ENCODE results near the gene SLC66A3. TPM values are rescaled to one million over a fixed set of nuclear protein-coding genes. Genes with fewer than 3 reads are reported as not detected.

The SLC66A3 gene
- total RNA-seq, 4 donors from 2014 or later: 2.2 to 67.3 (median 39.8) TPM

DNA sequence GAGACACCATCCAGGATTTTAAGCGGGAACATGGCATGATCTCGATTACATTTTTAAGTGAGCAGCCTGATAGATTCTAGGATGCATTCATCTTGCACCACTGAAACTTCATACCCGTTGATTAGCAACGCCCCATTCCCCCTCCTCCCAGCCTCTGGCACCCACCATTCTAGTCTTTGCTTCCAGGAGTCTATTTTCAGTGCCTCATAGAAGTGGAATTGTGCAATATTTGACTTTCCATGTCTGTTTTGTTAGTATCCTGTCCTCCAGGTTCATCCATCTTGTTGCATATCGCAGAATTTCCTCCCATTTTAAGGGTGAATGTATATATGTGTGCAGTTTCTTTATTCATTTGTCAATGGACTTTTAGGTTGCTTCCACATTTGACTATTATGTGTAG lies 20.9 kb upstream of the SLC66A3 start:
- Histone ChIP-seq H3K4me3 (no peak overlapping the region), H3K27me3 (peaks cover 7% of the 10 kb centered on the region), H3K9me3 (no peaks in the 10 kb centered on the region), H3K4me1 (peaks cover 16 to 30% (median 19%) of the 10 kb centered on the region in 4 donors), H3K36me3 (no peaks in the 10 kb centered on the region), H3K27ac (no peak overlapping the region)
- intact Hi-C loops (cut with DNase I; ENCODE audit: low total_unique reads): no loop called here
- 85 to 89% methylated on average over 4 to 5 of the region's 5 CpGs for WGBS, 2 donors (ENCODE audit: low coverage in 1 of 2)
- TF ChIP-seq EP300 (IDR thresholded peaks at IDR 0.05; ENCODE audit: low read depth) (no peak), POLR2AphosphoS5 (IDR thresholded peaks at IDR 0.05) (no peak), POLR2A (IDR thresholded peaks at IDR 0.05) (no peak)
- TF ChIP-seq, protein P1, sequence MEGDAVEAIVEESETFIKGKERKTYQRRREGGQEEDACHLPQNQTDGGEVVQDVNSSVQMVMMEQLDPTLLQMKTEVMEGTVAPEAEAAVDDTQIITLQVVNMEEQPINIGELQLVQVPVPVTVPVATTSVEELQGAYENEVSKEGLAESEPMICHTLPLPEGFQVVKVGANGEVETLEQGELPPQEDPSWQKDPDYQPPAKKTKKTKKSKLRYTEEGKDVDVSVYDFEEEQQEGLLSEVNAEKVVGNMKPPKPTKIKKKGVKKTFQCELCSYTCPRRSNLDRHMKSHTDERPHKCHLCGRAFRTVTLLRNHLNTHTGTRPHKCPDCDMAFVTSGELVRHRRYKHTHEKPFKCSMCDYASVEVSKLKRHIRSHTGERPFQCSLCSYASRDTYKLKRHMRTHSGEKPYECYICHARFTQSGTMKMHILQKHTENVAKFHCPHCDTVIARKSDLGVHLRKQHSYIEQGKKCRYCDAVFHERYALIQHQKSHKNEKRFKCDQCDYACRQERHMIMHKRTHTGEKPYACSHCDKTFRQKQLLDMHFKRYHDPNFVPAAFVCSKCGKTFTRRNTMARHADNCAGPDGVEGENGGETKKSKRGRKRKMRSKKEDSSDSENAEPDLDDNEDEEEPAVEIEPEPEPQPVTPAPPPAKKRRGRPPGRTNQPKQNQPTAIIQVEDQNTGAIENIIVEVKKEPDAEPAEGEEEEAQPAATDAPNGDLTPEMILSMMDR (IDR thresholded peaks at IDR 0.05): no peak
- in situ Hi-C loops (cut with MboI; ENCODE audit: low pct_ligation_motif_present in 1 of 4, low pct_unique_long_range_greater_than_20kb in 1 of 4, low sequenced_read_pairs in 3 of 4): loop anchor here (25.0 kb wide), 3 partner anchors 278 to 453 kb away; no protein-coding TSS in a partner anchor
- no peak for DNase-seq

- H3K36me3 ChIP-seq: no peaks in the 10 kb centered on the region
- no peaks in the 10 kb centered on the region for H3K9me3 ChIP-seq
- intact Hi-C loops (cut with DNase I; ENCODE audit: low total_unique reads) (no loop called here), in situ Hi-C loops (cut with MboI; ENCODE audit: low pct_ligation_motif_present in 1 of 4, low pct_unique_long_range_greater_than_20kb in 1 of 4, low sequenced_read_pairs in 3 of 4) (loop anchor here (25.0 kb wide), 3 partner anchors 272 to 447 kb away; no protein-coding TSS in a partner anchor)
- H3K4me3 ChIP-seq: no peak overlapping the region
- TF ChIP-seq EP300 (IDR thresholded peaks at IDR 0.05; ENCODE audit: low read depth): no peak
- no peak for TF ChIP-seq POLR2AphosphoS5 (IDR thresholded peaks at IDR 0.05)
- TF ChIP-seq, protein P1 (IDR thresholded peaks at IDR 0.05): no peak
- no peak for TF ChIP-seq POLR2A (IDR thresholded peaks at IDR 0.05)
- 81 to 96% methylated on average over 4 of the region's 4 CpGs for WGBS, 2 donors (ENCODE audit: low coverage in 1 of 2)
- peaks cover 4% of the 10 kb centered on the region for H3K27me3 ChIP-seq
- no peak overlapping the region for H3K27ac ChIP-seq
- DNase-seq: no peak
- H3K4me1 ChIP-seq: no peaks in the 10 kb centered on the region
Observed at GRCh38 chr2:11140492-11140891, 14.8 kb upstream of the SLC66A3 start.

DNA sequence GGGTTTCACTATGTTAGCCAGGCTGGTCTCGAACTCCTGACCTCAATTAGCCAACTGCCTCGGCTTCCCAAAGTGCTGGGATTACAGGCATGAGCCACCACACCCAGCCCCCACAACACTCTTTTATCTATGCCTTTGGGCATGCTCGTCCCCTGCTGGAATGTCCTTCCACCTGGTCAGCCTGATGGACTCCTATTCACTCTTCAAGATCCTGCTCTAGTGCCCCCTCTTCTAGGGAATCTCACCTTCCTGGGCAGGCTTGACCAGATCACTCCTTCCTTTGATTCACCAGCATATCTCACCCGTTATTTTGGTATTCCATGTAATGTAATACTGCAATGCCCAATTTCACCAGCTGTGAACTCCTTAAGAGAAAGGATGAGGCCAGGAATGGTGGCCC lies 13.9 kb upstream of the SLC66A3 start:
- in situ Hi-C loops (cut with MboI; ENCODE audit: low pct_ligation_motif_present in 1 of 4, low pct_unique_long_range_greater_than_20kb in 1 of 4, low sequenced_read_pairs in 3 of 4) (loop anchor here (25.0 kb wide), 3 partner anchors 271 to 446 kb away; no protein-coding TSS in a partner anchor), intact Hi-C loops (cut with DNase I; ENCODE audit: low total_unique reads) (no loop called here)
- H3K27me3 ChIP-seq: peaks cover 4% of the 10 kb centered on the region
- H3K9me3 ChIP-seq: no peaks in the 10 kb centered on the region
- H3K27ac ChIP-seq: no peak overlapping the region
- no peak overlapping the region for H3K4me3 ChIP-seq
- no peaks in the 10 kb centered on the region for H3K4me1 ChIP-seq
- TF ChIP-seq, protein P1 (IDR thresholded peaks at IDR 0.05): no peak
- TF ChIP-seq POLR2AphosphoS5 (IDR thresholded peaks at IDR 0.05) (no peak), EP300 (IDR thresholded peaks at IDR 0.05; ENCODE audit: low read depth) (no peak), POLR2A (IDR thresholded peaks at IDR 0.05) (no peak)
- 80% methylated on average over 3 to 4 of the region's 4 CpGs for WGBS, 2 donors (ENCODE audit: low coverage in 1 of 2)
- DNase-seq: no peak
- H3K36me3 ChIP-seq: no peaks in the 10 kb centered on the region

- H3K27me3 ChIP-seq: no peaks in the 10 kb centered on the region
- in situ Hi-C loops (cut with MboI; ENCODE audit: low pct_ligation_motif_present in 1 of 4, low pct_unique_long_range_greater_than_20kb in 1 of 4, low sequenced_read_pairs in 3 of 4): loop anchor here (25.0 kb wide), 3 partner anchors 270 to 445 kb away; no protein-coding TSS in a partner anchor
- intact Hi-C loops (cut with DNase I; ENCODE audit: low total_unique reads): no loop called here
- no peaks in the 10 kb centered on the region for H3K9me3 ChIP-seq
- TF ChIP-seq POLR2A (IDR thresholded peaks at IDR 0.05): no peak
- no peak for DNase-seq
- H3K4me3 ChIP-seq: no peak overlapping the region
- no peaks in the 10 kb centered on the region for H3K36me3 ChIP-seq
- 42 to 80% methylated on average over 1 to 3 of the region's 3 CpGs for WGBS, 2 donors (ENCODE audit: low coverage in 1 of 2)
- H3K4me1 ChIP-seq: no peaks in the 10 kb centered on the region
- H3K27ac ChIP-seq: no peak overlapping the region
Observed at GRCh38 chr2:11142330-11142729, 12.9 kb upstream of the SLC66A3 start.

- no peaks in the 10 kb centered on the region for H3K9me3 ChIP-seq
- 67 to 83% methylated on average over 5 to 6 of the region's 6 CpGs for WGBS, 2 donors (ENCODE audit: low coverage in 1 of 2)
- in situ Hi-C loops (cut with MboI; ENCODE audit: low pct_ligation_motif_present in 1 of 4, low pct_unique_long_range_greater_than_20kb in 1 of 4, low sequenced_read_pairs in 3 of 4): loop anchor here (25.0 kb wide), 3 partner anchors 269 to 444 kb away; no protein-coding TSS in a partner anchor
- no peaks in the 10 kb centered on the region for H3K36me3 ChIP-seq
- DNase-seq: no peak
- TF ChIP-seq POLR2A (IDR thresholded peaks at IDR 0.05): no peak
- TF ChIP-seq POLR2AphosphoS5 (IDR thresholded peaks at IDR 0.05): no peak
- TF ChIP-seq, protein P1 (IDR thresholded peaks at IDR 0.05): no peak
- no peak for TF ChIP-seq EP300 (IDR thresholded peaks at IDR 0.05; ENCODE audit: low read depth)
- H3K27me3 ChIP-seq: no peaks in the 10 kb centered on the region
- no peak overlapping the region for H3K4me3 ChIP-seq
- H3K4me1 ChIP-seq: no peaks in the 10 kb centered on the region
- H3K27ac ChIP-seq: no peak overlapping the region
- intact Hi-C loops (cut with DNase I; ENCODE audit: low total_unique reads): no loop called here
Observed at GRCh38 chr2:11142987-11143386, 12.3 kb upstream of the SLC66A3 start.

Data from transverse colon (tissue), 4 donors.